H1 (cell line): ENCODE data around the gene ABCC11. TPM values are rescaled to one million over a fixed set of nuclear protein-coding genes. Genes with fewer than 3 reads are reported as not detected.

ENCODE experiments used
- CTCF ChIA-PET: fragments of 300-600 bp; sonication (Branson Sonifier 250); formaldehyde crosslinking; loops from one replicate; lab custom pipeline; 2021; ENCODE audit not compliant: partially characterized antibody; lab: Charles Lee
- POLR2A ChIA-PET: fragments of 300-600 bp; sonication (Branson Sonifier 250); formaldehyde crosslinking; loops from one replicate; lab custom pipeline; 2021; ENCODE audit warnings: inconsistent platforms; ENCODE audit not compliant: partially characterized antibody; lab: Charles Lee
- DNase-seq, 2 experiments: peaks; one replicate each; pipeline versions ENCODE4 v3.0.0 to v3.0.0-alpha.2; 2010 to 2022; ENCODE audit warnings: low spot score in 2 of 2, low read depth in 1 of 2, mixed read lengths in 1 of 2
- FAIRE-seq: peaks from 2 replicates; lab custom pipeline; 2011; peaks lifted over from hg19 to GRCh38; lab: Jason Lieb, UNC
- H2AFZ ChIP-seq: 2 replicates; pipeline ENCODE4 v1.8.1; 2012; ENCODE audit warnings: low read length, inconsistent platforms
- H2AK5ac ChIP-seq: 2 replicates; pipeline ENCODE4 v1.6.1; 2013; ENCODE audit warnings: low read depth, low read length
- H2BK120ac ChIP-seq: replicated peaks from 2 replicates; pipeline ENCODE3; 2013; ENCODE audit warnings: low read depth, low read length, inconsistent platforms
- H2BK12ac ChIP-seq: 2 replicates; pipeline ENCODE4 v1.6.1; 2013; ENCODE audit warnings: low read depth, low read length
- H2BK15ac ChIP-seq: 2 replicates; pipeline ENCODE4 v1.6.1; 2013; ENCODE audit warnings: low read length
- H2BK20ac ChIP-seq: 2 replicates; pipeline ENCODE4 v1.6.1; 2013; ENCODE audit warnings: low read length
- H2BK5ac ChIP-seq: 2 replicates; pipeline ENCODE4 v1.6.1; 2013; ENCODE audit warnings: low read depth, low read length
- H3K14ac ChIP-seq: 2 replicates; pipeline ENCODE4 v1.6.1; 2013; ENCODE audit warnings: inconsistent platforms; ENCODE audit not compliant: insufficient read length
- H3K18ac ChIP-seq: 2 replicates; pipeline ENCODE4 v1.6.1; 2013; ENCODE audit warnings: low read length; ENCODE audit errors: extremely low read depth
- H3K23ac ChIP-seq: 2 replicates; pipeline ENCODE4 v1.6.1; 2013; ENCODE audit warnings: inconsistent platforms; ENCODE audit not compliant: insufficient read length
- H3K23me2 ChIP-seq: 2 replicates; pipeline ENCODE4 v1.6.1; 2013; ENCODE audit warnings: low read depth, low read length
- H3K27ac ChIP-seq: 2 replicates; pipeline ENCODE4 v1.6.1; 2011; ENCODE audit warnings: low read depth, low read length, inconsistent platforms
- H3K27me3 ChIP-seq, 4 experiments: replicated peaks in 1 of 4; 1 replicate in 1 of 4; 2 replicates in 3 of 4; pipeline versions ENCODE4 v1.6.1 to v1.8.1; 2011 to 2013; ENCODE audit warnings: low read length in 3 of 4, mild to moderate bottlenecking in 3 of 4, inconsistent platforms in 2 of 4, mixed read lengths in 2 of 4, moderate library complexity in 1 of 4; ENCODE audit not compliant: control insufficient read depth in 3 of 4, insufficient read depth in 3 of 4; ENCODE audit errors: extremely low read depth in 1 of 4
- H3K36me3 ChIP-seq, 4 experiments: 2 replicates each; pipeline versions ENCODE4 v1.6.1 to v1.8.1; 2011 to 2013; ENCODE audit warnings: mild to moderate bottlenecking in 4 of 4, low read length in 3 of 4, moderate library complexity in 2 of 4, control low read depth in 1 of 4, inconsistent platforms in 1 of 4; ENCODE audit not compliant: insufficient read depth in 4 of 4, control insufficient read depth in 2 of 4
- H3K4ac ChIP-seq: replicated peaks from 2 replicates; pipeline ENCODE3; 2013; ENCODE audit warnings: low read length, low read depth, mixed read lengths, inconsistent platforms; ENCODE audit not compliant: insufficient read length
- H3K4me1 ChIP-seq, 4 experiments: replicated peaks in 1 of 4; 1 replicate in 1 of 4; 2 replicates in 3 of 4; pipeline versions ENCODE4 v1.6.1 to v1.8.1; 2011 to 2013; ENCODE audit warnings: low read length in 3 of 4, inconsistent platforms in 2 of 4, mixed read lengths in 1 of 4; ENCODE audit not compliant: insufficient read depth in 4 of 4, control insufficient read depth in 3 of 4
- H3K4me2 ChIP-seq, 2 experiments: 2 replicates each; pipeline versions ENCODE4 v1.6.1 to v1.8.1; 2011 to 2013; ENCODE audit warnings: low read depth in 2 of 2, low read length in 2 of 2, control low read depth in 1 of 2, inconsistent platforms in 1 of 2, mild to moderate bottlenecking in 1 of 2; ENCODE audit not compliant: insufficient read depth in 1 of 2
- H3K4me3 ChIP-seq, 4 experiments: fragments of 200-600, 300-600 bp in 1 of 4; sonication (generic), shearing (Covaris generic), sonication (Bioruptor Twin) in 1 of 4; 2 replicates each; pipeline versions ENCODE4 v1.5.1 to v1.8.1; 2011 to 2016; ENCODE audit warnings: low read length in 4 of 4, low read depth in 3 of 4, control low read depth in 2 of 4, inconsistent platforms in 2 of 4, mild to moderate bottlenecking in 2 of 4, mixed read lengths in 1 of 4, moderate library complexity in 1 of 4; ENCODE audit not compliant: insufficient read depth in 2 of 4; ENCODE audit errors: extremely low read depth in 1 of 4
- H3K56ac ChIP-seq: replicated peaks from 2 replicates; pipeline ENCODE3; 2013; ENCODE audit warnings: low read depth, mild to moderate bottlenecking, mixed read lengths, low read length, inconsistent platforms; ENCODE audit not compliant: insufficient read length
- H3K79me1 ChIP-seq: 2 replicates; pipeline ENCODE4 v1.6.1; 2013; ENCODE audit warnings: low read depth, low read length, control low read depth
- H3K79me2 ChIP-seq, 2 experiments: 2 replicates each; pipeline versions ENCODE4 v1.6.1 to v1.8.1; 2012 to 2013; ENCODE audit warnings: low read length in 2 of 2, mild to moderate bottlenecking in 2 of 2, inconsistent platforms in 1 of 2; ENCODE audit not compliant: insufficient read depth in 2 of 2, control insufficient read depth in 1 of 2
- H3K9ac ChIP-seq, 4 experiments: replicated peaks in 1 of 4; 1 replicate in 1 of 4; 2 replicates in 3 of 4; pipeline versions ENCODE4 v1.6.1 to v1.8.1; 2011 to 2013; ENCODE audit warnings: low read depth in 3 of 4, low read length in 3 of 4, control low read depth in 2 of 4, mild to moderate bottlenecking in 2 of 4, moderate library complexity in 2 of 4, inconsistent platforms in 1 of 4; ENCODE audit errors: extremely low read depth in 1 of 4
- H3K9me3 ChIP-seq, 2 experiments: 2 replicates each; pipeline versions ENCODE4 v1.6.1 to v1.8.1; 2012 to 2013; ENCODE audit warnings: mild to moderate bottlenecking in 2 of 2, moderate library complexity in 2 of 2, control low read depth in 1 of 2, inconsistent platforms in 1 of 2, low read depth in 1 of 2, low read length in 1 of 2, mixed read lengths in 1 of 2; ENCODE audit not compliant: insufficient read depth in 2 of 2
- H4K20me1 ChIP-seq, 2 experiments: replicated peaks in 1 of 2; 2 replicates each; pipeline versions ENCODE3 to v1.8.1; 2011 to 2013; ENCODE audit warnings: inconsistent platforms in 2 of 2, low read length in 2 of 2, mild to moderate bottlenecking in 1 of 2; ENCODE audit not compliant: insufficient read depth in 2 of 2, control insufficient read depth in 1 of 2
- H4K5ac ChIP-seq: 2 replicates; pipeline ENCODE4 v1.6.1; 2013; ENCODE audit warnings: low read length, low read depth, mixed read lengths, inconsistent platforms; ENCODE audit not compliant: insufficient read length
- H4K8ac ChIP-seq: 2 replicates; pipeline ENCODE4 v1.8.0; 2013; ENCODE audit warnings: mild to moderate bottlenecking, moderate library complexity, low read length, inconsistent platforms; ENCODE audit not compliant: insufficient read depth; ENCODE audit errors: extremely low read depth
- H4K91ac ChIP-seq: replicated peaks from 2 replicates; pipeline ENCODE3; 2013; ENCODE audit warnings: low read length, mixed read lengths, inconsistent platforms; ENCODE audit not compliant: insufficient read length
- BRCA1 ChIP-seq: IDR thresholded peaks from 2 replicates; pipeline ENCODE4 v1.6.1; 2012; ENCODE audit warnings: low read depth, low read length, improper control_type of control experiment
- CTBP2 ChIP-seq: IDR thresholded peaks from 2 replicates; pipeline ENCODE4 v1.7.0; 2011; ENCODE audit warnings: borderline replicate concordance, mild to moderate bottlenecking, moderate library complexity, mixed read lengths, low read length; ENCODE audit not compliant: insufficient read depth, insufficient read length
- EP300 ChIP-seq, 2 experiments: IDR thresholded peaks; 1 replicate in 1 of 2; 2 replicates in 1 of 2; pipeline ENCODE4 v1.6.1; 2011 to 2012; ENCODE audit warnings: low read depth in 2 of 2, low read length in 2 of 2, mild to moderate bottlenecking in 2 of 2, borderline replicate concordance in 1 of 2, inconsistent platforms in 1 of 2, moderate library complexity in 1 of 2
- HDAC6 ChIP-seq: IDR thresholded peaks from one replicate; pipeline ENCODE4 v1.7.1; 2012; ENCODE audit warnings: low read depth, mild to moderate bottlenecking, inconsistent platforms, low read length, moderate library complexity
- RAD21 ChIP-seq, 2 experiments: IDR thresholded peaks in 1 of 2; conservative IDR thresholded peaks in 1 of 2; 2 replicates each; pipeline ENCODE4 v1.6.1; 2011; ENCODE audit warnings: low read depth in 2 of 2, low read length in 2 of 2, improper control_type of control experiment in 1 of 2, inconsistent platforms in 1 of 2, mild to moderate bottlenecking in 1 of 2, moderate library complexity in 1 of 2
- RXRA ChIP-seq: IDR thresholded peaks from 2 replicates; pipeline ENCODE4 v1.6.1; 2011; ENCODE audit warnings: low read depth, mild to moderate bottlenecking, low read length, moderate library complexity; ENCODE audit not compliant: insufficient read depth
- TBP ChIP-seq: IDR thresholded peaks from 2 replicates; pipeline ENCODE4 v1.6.1; 2011; ENCODE audit warnings: low read depth, low read length, improper control_type of control experiment
- WGBS, 2 experiments: shearing (Covaris generic) in 1 of 2; methylation state at CpG; one replicate each; pipeline versions ENCODE4 v1.1.6 to v1.1.7; 2013 to 2015; ENCODE audit warnings: low lambda C conversion rate in 2 of 2, mixed read lengths in 2 of 2, inconsistent platforms in 1 of 2, low coverage in 1 of 2, missing lambda C conversion rate in 1 of 2; ENCODE audit not compliant: insufficient replicate concordance in 2 of 2, insufficient coverage in 1 of 2, insufficient read length in 1 of 2; ENCODE audit errors: extremely low coverage in 1 of 2, missing lambda C conversion rate in 1 of 2; 5-methylcytosine and 5-hydroxymethylcytosine counted together
- polyA plus RNA-seq, 7 experiments: library from polyadenylated mRNA; depleted of rRNA in 3 of 7; stranded (reverse) in 5 of 7; unstranded in 2 of 7; fragments of >200 nt in 5 of 7; fragments of 200-250 nt in 2 of 7; gene quantifications; 1 replicate in 5 of 7; 2 replicates in 1 of 7; 4 replicates in 1 of 7; pipeline versions ENCODE4 v1.2.1 to v1.2.3, GENCODE V29; 2011 to 2013; ENCODE audit warnings: missing spikeins in 2 of 7, mixed read lengths in 2 of 7
- total RNA-seq: library from RNA; stranded (reverse); fragmentation: NEBNext Ultra II Directional; extraction: Animal tissue kit (Norgen Biotek cat#: 25700); gene quantifications from 2 replicates; pipeline ENCODE4 v1.2.1, GENCODE V29; 2021
- TF ChIP-seq, protein P1 (sequence below): IDR thresholded peaks from 2 replicates; pipeline ENCODE4 v1.6.1; 2011; ENCODE audit warnings: low read length, improper control_type of control experiment

ABCC11 gene
- total and polyA plus RNA-seq, 2 of the 8 experiments (the other 6 are each of a cell fraction or from before 2014, with no cell fraction given), result 0.06 TPM; not detected in 1

DNA sequence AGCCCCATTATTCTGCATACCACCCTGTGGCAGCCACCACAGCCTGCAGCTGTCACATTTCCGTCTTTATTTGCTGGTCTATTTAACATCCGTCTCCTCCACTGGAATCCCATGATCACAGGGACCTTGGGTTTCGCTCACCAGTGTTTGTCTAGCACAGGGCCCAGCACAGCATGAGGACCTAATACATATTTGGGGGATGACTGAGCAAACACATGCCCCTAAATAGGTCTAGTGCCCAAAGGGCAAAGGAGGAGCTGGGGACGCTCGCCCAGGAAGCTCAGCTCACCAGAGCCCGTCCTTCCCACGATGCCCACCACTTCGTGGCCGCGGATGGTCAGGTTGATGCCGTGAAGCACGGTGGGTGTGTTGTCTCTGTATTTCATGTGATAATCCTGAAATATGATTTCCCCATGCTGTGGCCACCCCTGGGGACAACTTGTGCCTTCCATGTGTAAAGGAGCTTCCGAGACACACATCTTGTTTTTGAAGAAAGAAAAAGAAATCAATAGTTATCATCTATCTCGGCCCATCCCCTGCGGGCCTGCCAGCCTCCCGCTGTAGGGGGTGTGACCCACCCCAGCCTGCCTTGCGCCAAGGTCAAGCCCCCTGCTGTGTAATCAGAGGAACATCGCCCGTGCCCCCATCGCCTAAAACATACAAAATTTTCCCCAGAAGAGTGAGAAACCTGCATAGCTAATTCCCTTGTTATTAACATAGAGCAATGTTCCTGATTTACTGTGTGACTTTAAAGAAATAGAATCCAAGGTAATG lies 70.5 kb downstream of the ABCC11 start:
- no peaks in the 10 kb centered on the region for H3K79me2 ChIP-seq
- H4K20me1 ChIP-seq, result no peaks in the 10 kb centered on the region
- no peaks in the 10 kb centered on the region for H3K23me2 ChIP-seq
- CTCF ChIA-PET, result interaction anchor here (0.8 to 4.6 kb wide), 2 partner anchors 12 to 58 kb away, joined by 3 to 25 read pairs; no protein-coding TSS in a partner anchor
- no peak overlapping the region for H2AK5ac ChIP-seq
- no peak overlapping the region for H3K4ac ChIP-seq
- no peak overlapping the region for H2BK5ac ChIP-seq
- no peaks in the 10 kb centered on the region for H3K36me3 ChIP-seq
- no peaks in the 10 kb centered on the region for H3K4me1 ChIP-seq
- no peak overlapping the region for H4K5ac ChIP-seq
- no peaks in the 10 kb centered on the region for H3K27me3 ChIP-seq
- no peak overlapping the region for H3K27ac ChIP-seq
- H2BK120ac ChIP-seq, result no peak overlapping the region
- no peak overlapping the region for H2AFZ ChIP-seq
- H3K4me3 ChIP-seq, result no peak overlapping the region
- H3K56ac ChIP-seq, result no peak overlapping the region
- 91% methylated on average over 20 of the region's 20 CpGs; no CpG with 5 or more reads in 1 of the 2 experiments for WGBS, 2 experiments
- H3K79me1 ChIP-seq, result no peaks in the 10 kb centered on the region
- POLR2A ChIA-PET, result no interaction called here
- H2BK20ac ChIP-seq, result no peak overlapping the region
- no peak overlapping the region for H3K4me2 ChIP-seq
- FAIRE-seq (no peak), DNase-seq (no peak)
- no peak overlapping the region for H3K9ac ChIP-seq
- no peak overlapping the region for H4K8ac ChIP-seq
- no peak overlapping the region for H3K23ac ChIP-seq
- no peak overlapping the region for H4K91ac ChIP-seq
- no peaks in the 10 kb centered on the region for H3K9me3 ChIP-seq
- H2BK12ac ChIP-seq, result no peak overlapping the region
- H2BK15ac ChIP-seq, result no peak overlapping the region
- H3K14ac ChIP-seq, result no peak overlapping the region
- H3K18ac ChIP-seq, result no peak overlapping the region
- no peak for TF ChIP-seq CTBP2
- TF ChIP-seq RAD21 (IDR thresholded peaks at IDR 0.05 in 1 of 2, conservative IDR thresholded peaks at IDR 0.05 in 1 of 2; ENCODE audit: low read depth in 2 of 2, low read length in 2 of 2), result no peak
- no peak for TF ChIP-seq RXRA
- TF ChIP-seq BRCA1, result no peak
- TF ChIP-seq, protein P1, sequence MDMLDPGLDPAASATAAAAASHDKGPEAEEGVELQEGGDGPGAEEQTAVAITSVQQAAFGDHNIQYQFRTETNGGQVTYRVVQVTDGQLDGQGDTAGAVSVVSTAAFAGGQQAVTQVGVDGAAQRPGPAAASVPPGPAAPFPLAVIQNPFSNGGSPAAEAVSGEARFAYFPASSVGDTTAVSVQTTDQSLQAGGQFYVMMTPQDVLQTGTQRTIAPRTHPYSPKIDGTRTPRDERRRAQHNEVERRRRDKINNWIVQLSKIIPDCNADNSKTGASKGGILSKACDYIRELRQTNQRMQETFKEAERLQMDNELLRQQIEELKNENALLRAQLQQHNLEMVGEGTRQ, result no peak
- no peak for TF ChIP-seq TBP
- TF ChIP-seq HDAC6, result no peak
- no peak for TF ChIP-seq EP300 (IDR thresholded peaks at IDR 0.05; ENCODE audit: borderline replicate concordance in 1 of 2, low read depth in 2 of 2, low read length in 2 of 2)
